ENCODE results near the gene IFNL1. TPM values are rescaled to one million over a fixed set of nuclear protein-coding genes. Genes with fewer than 3 reads are reported as not detected.

Gene IFNL1
- total and polyA plus RNA-seq, 2 donors: not detected

DNA sequence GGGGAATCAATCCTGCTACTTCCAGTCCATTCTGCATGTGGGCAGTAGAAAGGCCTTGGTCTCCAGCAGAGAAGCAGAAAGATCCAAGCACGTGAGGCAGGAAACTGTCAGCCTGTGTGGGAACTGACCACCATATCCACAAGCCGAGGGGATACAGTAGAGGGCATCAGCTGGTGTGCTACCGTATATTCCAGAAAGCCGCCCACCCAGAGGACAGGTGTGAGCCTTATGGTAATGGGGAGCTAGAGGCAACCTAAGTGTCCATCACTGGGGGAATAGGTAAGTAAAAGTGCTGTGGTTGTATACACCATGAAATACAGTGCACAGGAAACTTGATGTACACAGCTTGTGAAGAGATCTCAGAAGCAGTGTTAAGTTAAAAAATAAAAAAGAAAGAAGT is 2.8 kb upstream of the IFNL1 start:
- no peak for DNase-seq (ENCODE audit: extremely low spot score)
- WGBS: 52% methylated on average over 4 of the region's 4 CpGs
- H3K4me3 ChIP-seq (ENCODE audit: low read depth, low read length): no peak overlapping the region
- no peaks in the 10 kb centered on the region for H3K36me3 ChIP-seq (ENCODE audit: insufficient read depth)
- no peak overlapping the region for H3K27ac ChIP-seq (ENCODE audit: low read depth)
- H3K4me1 ChIP-seq (ENCODE audit: insufficient read depth): no peaks in the 10 kb centered on the region

- 91% methylated on average over 4 of the region's 4 CpGs for WGBS
- H3K4me1 ChIP-seq (ENCODE audit: insufficient read depth): no peaks in the 10 kb centered on the region
- H3K27ac ChIP-seq (ENCODE audit: low read depth): no peak overlapping the region
- no peaks in the 10 kb centered on the region for H3K36me3 ChIP-seq (ENCODE audit: insufficient read depth)
- H3K4me3 ChIP-seq (ENCODE audit: low read depth, low read length): no peak overlapping the region
- no peak for DNase-seq (ENCODE audit: extremely low spot score)
These were observed 699 bp downstream of the IFNL1 start for GRCh38 chr19:39296906-39297305.

DNA sequence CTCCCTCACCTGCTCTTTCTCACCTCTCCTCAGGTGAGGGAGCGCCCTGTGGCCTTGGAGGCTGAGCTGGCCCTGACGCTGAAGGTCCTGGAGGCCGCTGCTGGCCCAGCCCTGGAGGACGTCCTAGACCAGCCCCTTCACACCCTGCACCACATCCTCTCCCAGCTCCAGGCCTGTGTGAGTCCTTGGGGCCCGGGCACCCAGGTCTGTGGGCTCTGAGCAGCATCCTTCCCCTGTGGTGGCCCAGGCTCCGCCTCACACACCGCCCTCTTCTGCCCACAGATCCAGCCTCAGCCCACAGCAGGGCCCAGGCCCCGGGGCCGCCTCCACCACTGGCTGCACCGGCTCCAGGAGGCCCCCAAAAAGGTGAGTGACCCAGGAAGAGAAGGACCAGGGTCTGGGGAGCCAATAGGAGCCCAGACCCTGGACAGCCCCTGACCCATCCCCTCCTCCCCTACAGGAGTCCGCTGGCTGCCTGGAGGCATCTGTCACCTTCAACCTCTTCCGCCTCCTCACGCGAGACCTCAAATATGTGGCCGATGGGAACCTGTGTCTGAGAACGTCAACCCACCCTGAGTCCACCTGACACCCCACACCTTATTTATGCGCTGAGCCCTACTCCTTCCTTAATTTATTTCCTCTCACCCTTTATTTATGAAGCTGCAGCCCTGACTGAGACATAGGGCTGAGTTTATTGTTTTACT is 1.9 kb downstream of the IFNL1 start:
- Histone ChIP-seq H3K4me1 (ENCODE audit: insufficient read depth) (no peaks in the 10 kb centered on the region), H3K36me3 (ENCODE audit: insufficient read depth) (no peaks in the 10 kb centered on the region), H3K27ac (ENCODE audit: low read depth) (no peak overlapping the region), H3K4me3 (ENCODE audit: low read depth, low read length) (no peak overlapping the region)
- no peak for DNase-seq (ENCODE audit: extremely low spot score)
- 62% methylated on average over 17 of the region's 17 CpGs for WGBS

DNA sequence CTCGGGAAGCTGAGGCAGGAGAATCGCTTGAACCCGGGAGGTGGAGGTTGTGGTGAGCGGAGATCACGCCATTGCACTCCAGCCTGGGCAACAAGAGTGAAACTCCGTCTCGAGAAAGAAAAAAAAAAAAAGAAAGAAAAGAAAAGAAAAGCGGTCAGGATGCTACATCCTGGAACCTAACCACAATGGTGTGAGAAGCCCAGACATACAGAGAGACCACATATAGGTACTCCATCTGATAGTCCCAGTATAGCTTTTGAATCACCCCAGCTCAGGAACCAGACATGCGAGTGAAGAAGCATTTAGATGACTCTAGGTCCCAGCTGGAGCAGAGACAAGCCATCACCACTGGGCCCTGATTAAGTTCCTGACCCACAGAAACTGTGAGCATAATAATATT is 3.2 kb downstream of the IFNL1 start:
- WGBS: 93% methylated on average over 9 of the region's 9 CpGs
- no peak for DNase-seq (ENCODE audit: extremely low spot score)
- Histone ChIP-seq H3K27ac (ENCODE audit: low read depth) (no peak overlapping the region), H3K36me3 (ENCODE audit: insufficient read depth) (no peaks in the 10 kb centered on the region), H3K4me1 (ENCODE audit: insufficient read depth) (no peaks in the 10 kb centered on the region), H3K4me3 (ENCODE audit: low read depth, low read length) (no peak overlapping the region)

GRCh38 chr19:39299832-39300231 is 3.6 kb downstream of the IFNL1 start:
- no peak overlapping the region for H3K4me3 ChIP-seq (ENCODE audit: low read depth, low read length)
- no peak overlapping the region for H3K27ac ChIP-seq (ENCODE audit: low read depth)
- WGBS: 91% methylated on average over 10 of the region's 10 CpGs
- no peaks in the 10 kb centered on the region for H3K4me1 ChIP-seq (ENCODE audit: insufficient read depth)
- no peak for DNase-seq (ENCODE audit: extremely low spot score)
- H3K36me3 ChIP-seq (ENCODE audit: insufficient read depth): no peaks in the 10 kb centered on the region

DNA sequence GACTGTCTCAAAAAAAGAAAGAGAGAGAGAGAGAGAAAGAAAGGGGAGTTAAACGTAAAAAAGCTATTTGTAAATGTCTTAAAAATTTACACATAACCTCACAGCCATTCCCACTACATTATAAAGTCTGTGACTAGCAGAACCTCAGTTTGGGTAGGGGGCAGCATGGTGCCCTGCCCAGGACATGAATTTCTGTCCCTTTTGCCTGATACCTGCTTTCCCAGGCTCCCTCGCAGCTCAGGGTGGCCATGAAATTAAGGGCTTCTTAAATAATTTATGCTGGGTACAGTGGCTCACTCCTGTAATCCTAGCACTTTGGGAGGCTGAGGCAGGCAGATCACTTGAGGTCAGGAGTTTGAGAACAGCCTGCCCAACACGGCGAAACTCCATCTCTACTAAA is 4.8 kb downstream of the IFNL1 start:
- WGBS: 78% methylated on average over 4 of the region's 4 CpGs
- H3K4me3 ChIP-seq (ENCODE audit: low read depth, low read length): no peak overlapping the region

GRCh38 chr19:39301562-39301961 is 5.4 kb downstream of the IFNL1 start:
- WGBS: 85% methylated on average over 3 of the region's 3 CpGs
- no peak for DNase-seq (ENCODE audit: extremely low spot score)
- H3K4me3 ChIP-seq (ENCODE audit: low read depth, low read length): no peak overlapping the region
- H3K4me1 ChIP-seq (ENCODE audit: insufficient read depth): no peaks in the 10 kb centered on the region
- no peaks in the 10 kb centered on the region for H3K36me3 ChIP-seq (ENCODE audit: insufficient read depth)
- no peak overlapping the region for H3K27ac ChIP-seq (ENCODE audit: low read depth)

More for the DNA sequence above, 4.8 kb downstream of the IFNL1 start:
- no peaks in the 10 kb centered on the region for H3K36me3 ChIP-seq (ENCODE audit: insufficient read depth)
- H3K27ac ChIP-seq (ENCODE audit: low read depth): no peak overlapping the region
- no peak for DNase-seq (ENCODE audit: extremely low spot score)
- H3K4me1 ChIP-seq (ENCODE audit: insufficient read depth): no peaks in the 10 kb centered on the region

DNA sequence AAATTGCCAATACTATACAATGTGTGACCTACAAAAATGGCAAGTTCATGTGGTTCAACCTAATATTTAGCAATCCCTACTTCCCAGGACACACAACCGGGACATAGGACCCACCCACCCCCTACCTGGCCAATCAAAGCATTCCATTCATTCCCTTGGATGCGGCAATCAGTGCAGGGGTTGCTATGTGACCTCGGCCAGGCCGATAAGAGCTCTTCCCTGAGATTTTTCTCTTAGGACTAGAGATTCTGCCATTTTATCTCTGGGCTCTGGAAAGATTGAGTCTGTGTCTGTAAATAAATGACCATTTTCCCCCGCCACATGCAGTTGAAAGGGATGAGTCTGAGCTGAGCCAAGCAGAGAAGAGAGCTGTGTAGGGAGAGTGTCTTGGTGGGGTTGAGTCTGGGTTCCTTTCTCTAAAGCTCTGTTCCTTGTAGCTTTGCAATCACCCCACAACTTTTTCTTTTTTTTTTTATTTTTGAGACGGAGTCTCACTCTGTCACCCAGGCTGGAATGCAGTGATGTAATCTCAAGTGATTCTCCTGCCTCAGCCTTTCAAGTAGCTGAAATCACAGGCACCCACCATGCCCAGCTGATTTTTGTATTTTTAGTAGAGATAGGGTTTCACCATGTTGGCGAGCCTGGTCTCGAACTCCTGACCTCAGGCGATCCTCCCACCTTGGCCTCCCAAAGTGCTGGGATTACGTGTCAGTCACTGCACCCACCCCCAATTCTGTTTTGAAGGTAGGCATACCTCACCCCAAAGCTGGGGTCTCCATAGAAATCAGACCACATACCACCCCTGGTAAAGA is 7.4 kb downstream of the IFNL1 start:
- no peak for DNase-seq (ENCODE audit: extremely low spot score)
- H3K4me3 ChIP-seq (ENCODE audit: low read depth, low read length): no peak overlapping the region
- H3K27ac ChIP-seq (ENCODE audit: low read depth): no peak overlapping the region
- H3K4me1 ChIP-seq (ENCODE audit: insufficient read depth): no peaks in the 10 kb centered on the region
- no peaks in the 10 kb centered on the region for H3K36me3 ChIP-seq (ENCODE audit: insufficient read depth)
- WGBS: 45% methylated on average over 10 of the region's 10 CpGs

- no peak for DNase-seq (ENCODE audit: extremely low spot score)
These were observed 7.9 kb downstream of the IFNL1 start for GRCh38 chr19:39304185-39304513.

DNA sequence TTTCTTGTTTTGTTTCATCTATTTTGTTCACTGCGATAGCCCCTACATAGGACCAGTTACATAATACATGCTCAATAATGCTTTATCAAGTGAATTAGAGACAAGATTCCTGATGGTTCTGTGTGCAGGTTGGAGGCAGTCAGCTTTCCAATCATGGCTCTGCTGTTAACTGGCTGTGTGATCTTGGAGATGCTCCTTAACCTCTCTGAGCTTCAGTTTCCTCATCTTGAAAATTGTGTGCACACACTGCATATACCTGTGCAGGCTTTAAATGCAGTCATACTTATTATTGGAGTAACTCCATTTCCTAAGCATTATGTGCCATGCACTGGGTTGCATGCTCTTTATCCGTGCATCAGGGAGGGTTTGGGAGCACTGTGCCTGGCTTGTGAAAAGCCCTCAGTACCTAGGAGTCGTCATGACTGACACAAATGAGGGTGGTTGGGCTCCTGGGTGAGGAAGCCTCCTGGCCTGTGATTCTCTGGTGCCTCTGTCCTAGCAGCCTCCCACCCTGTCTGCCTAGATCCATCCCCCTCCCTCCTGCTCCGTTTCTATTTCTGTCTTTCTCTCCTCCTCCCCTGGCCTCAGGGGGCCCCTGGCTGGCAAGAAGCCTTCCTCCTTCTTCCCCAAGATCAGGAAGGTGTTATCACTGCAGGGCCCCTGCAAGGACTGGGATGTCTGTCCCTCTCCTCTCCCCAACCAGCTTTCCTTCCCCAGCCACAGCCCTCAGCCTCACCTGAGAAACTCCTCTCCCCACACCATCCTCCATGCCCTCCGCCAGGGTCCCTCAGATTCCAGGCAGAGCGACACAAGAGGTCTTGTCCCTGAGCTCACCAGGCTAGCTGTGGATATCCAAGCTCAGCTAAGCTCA is 8.7 kb downstream of the IFNL1 start:
- no peak for DNase-seq (ENCODE audit: extremely low spot score)
- Histone ChIP-seq H3K27ac (ENCODE audit: low read depth) (no peak overlapping the region), H3K4me3 (ENCODE audit: low read depth, low read length) (no peak overlapping the region), H3K4me1 (ENCODE audit: insufficient read depth) (no peaks in the 10 kb centered on the region), H3K36me3 (ENCODE audit: insufficient read depth) (no peaks in the 10 kb centered on the region)
- 38% methylated on average over 6 of the region's 6 CpGs for WGBS

More at GRCh38 chr19:39304185-39304513, 7.9 kb downstream of the IFNL1 start:
- Histone ChIP-seq H3K4me1 (ENCODE audit: insufficient read depth) (no peaks in the 10 kb centered on the region), H3K27ac (ENCODE audit: low read depth) (no peak overlapping the region), H3K36me3 (ENCODE audit: insufficient read depth) (no peaks in the 10 kb centered on the region), H3K4me3 (ENCODE audit: low read depth, low read length) (no peak overlapping the region)

DNA sequence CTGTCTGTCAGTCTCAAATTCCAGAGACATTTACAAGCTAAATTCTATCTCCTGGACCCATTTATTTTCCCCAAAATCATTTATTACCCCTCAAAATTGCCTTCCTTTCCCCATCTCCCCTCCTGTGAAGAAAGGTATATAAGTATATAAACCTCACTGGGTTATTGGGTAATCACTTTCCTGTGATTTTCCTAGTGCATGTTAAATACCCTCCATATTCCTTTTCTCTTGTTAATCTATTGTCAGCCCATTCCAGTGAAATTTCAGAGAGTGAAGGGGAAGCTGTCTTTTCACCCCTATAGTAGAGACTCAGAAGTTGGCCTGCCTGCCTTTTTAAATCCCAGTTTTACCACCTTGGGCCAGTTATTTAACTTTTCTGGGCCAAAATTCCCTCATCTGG is 9.9 kb downstream of the IFNL1 start:
- Histone ChIP-seq H3K36me3 (ENCODE audit: insufficient read depth) (no peaks in the 10 kb centered on the region), H3K27ac (ENCODE audit: low read depth) (no peak overlapping the region), H3K4me3 (ENCODE audit: low read depth, low read length) (no peak overlapping the region), H3K4me1 (ENCODE audit: insufficient read depth) (no peaks in the 10 kb centered on the region)
- DNase-seq (ENCODE audit: extremely low spot score): no peak

DNA sequence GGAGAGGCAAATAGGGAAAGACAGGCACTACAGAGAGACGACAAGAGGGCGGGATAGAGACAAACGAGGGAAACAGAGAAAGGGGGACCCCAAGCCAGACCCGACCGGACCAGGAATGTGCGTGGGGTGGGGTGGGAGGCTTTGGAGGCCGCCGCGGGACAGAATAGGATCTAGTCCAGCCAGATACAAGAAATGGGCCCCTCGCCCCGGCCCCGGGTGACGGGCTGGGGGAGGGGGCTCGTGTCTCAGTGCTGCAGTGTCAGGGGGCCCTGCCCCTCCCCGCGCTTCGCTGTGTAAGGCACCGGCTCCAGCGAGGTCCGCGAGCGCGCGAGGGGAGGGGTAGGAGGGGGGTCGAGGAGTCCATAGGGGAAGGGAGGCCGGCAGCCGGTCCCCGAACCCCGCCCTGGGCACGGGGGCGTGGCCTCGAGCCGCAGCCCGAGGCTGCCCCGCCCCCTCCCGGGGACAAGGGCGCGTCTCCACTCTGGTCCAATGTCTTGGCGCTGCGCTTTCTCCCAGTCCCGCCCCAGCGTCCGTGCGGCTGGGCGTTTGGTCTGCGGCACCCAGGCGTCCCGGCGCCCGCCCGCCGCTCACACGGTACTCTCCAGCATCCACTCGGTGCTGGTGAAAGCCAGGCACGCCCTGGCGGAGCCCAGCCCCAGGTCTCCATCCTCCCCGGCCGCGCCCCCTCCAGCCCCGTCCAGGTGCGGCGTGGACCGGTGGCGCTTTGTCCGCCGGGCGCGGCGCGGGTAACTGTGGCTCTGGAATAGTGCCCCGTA is 11.0 kb downstream of the IFNL1 start:
- H3K4me1 ChIP-seq (ENCODE audit: insufficient read depth): no peaks in the 10 kb centered on the region
- peak overlapping the region; percentile 7 for H3K4me3 ChIP-seq (ENCODE audit: low read depth, low read length)
- 9% methylated on average over 71 of the region's 71 CpGs for WGBS
- no peaks in the 10 kb centered on the region for H3K36me3 ChIP-seq (ENCODE audit: insufficient read depth)
- DNase-seq (ENCODE audit: extremely low spot score): peak; percentile 13
- no peak overlapping the region for H3K27ac ChIP-seq (ENCODE audit: low read depth)

- no peak for DNase-seq (ENCODE audit: extremely low spot score)
- 18% methylated on average over 82 of the region's 82 CpGs for whole genome bisulfite sequencing
- Histone ChIP-seq H3K4me3 (ENCODE audit: low read depth, low read length) (peak overlapping the region; percentile 7), H3K27ac (ENCODE audit: low read depth) (no peak overlapping the region), H3K36me3 (ENCODE audit: insufficient read depth) (no peaks in the 10 kb centered on the region), H3K4me1 (ENCODE audit: insufficient read depth) (no peaks in the 10 kb centered on the region)
These were observed 11.8 kb downstream of the IFNL1 start for GRCh38 chr19:39307822-39308530.
